Activated gamma-delta T cell (primary cell): ENCODE data around the gene KIZ.

Experiments used
- DNase-seq: peaks from one replicate; lab custom pipeline; 2025; lab: John Stamatoyannopoulos, UW

Gene KIZ

DNA sequence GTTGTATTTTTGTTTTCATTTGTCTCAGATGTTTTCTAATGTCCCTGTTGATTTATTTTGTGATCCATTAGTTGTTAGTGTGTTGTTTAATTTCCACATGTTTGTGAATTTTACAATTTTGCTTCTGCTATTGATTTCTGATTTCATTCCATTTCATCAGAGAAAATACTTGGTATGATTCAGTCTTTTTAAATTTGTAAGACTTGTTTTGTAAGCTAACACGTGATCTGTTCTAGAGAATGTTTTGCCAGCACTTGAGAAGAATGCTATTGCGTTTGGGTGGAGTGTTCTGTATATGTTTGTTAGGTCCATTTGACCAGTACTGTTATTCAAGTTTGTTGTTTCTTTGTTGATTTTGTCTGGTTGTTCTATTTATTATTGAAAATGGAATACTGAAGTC is 53.9 kb downstream of the KIZ start:
- no peak for DNase-seq

DNA sequence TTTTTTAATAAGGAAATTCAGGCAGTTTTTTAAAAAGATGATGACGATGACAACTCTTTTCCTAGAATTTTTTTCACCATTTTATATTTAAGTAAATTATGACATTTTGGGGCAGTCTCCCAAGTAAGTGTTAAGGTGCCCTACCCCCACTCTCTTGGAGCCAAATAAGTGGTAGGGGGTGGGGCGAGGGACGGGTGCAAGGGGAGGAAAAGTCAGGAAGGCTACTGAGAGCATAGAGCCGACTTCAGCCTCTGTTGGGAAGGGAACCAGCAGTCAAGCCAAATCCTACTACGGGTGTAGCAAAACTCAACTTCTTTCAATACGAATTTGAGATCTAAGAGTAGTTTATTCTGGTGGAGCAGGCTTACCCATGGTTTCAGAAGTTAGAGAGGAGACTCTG is 54.4 kb downstream of the KIZ start:
- no peak for DNase-seq

DNA sequence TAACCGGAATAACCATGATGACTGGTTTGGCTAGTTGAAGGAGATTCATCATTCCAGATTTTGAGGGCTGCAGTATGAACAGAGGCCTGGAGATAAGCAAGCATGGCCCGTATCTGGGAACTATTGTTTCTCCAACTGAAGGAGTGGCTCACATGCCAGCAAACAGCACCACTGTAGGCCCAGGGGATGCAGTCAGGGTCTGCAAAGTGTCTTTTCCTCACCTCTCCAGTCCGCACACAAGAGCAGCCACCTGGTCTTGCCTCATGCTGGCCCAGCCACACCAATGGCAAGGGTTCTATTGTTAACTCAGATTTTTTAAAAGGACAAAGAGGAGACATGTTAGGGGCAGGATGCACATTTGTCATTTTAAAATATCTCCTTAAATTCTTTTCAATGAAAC is 55.1 kb downstream of the KIZ start:
- DNase-seq: no peak

DNA sequence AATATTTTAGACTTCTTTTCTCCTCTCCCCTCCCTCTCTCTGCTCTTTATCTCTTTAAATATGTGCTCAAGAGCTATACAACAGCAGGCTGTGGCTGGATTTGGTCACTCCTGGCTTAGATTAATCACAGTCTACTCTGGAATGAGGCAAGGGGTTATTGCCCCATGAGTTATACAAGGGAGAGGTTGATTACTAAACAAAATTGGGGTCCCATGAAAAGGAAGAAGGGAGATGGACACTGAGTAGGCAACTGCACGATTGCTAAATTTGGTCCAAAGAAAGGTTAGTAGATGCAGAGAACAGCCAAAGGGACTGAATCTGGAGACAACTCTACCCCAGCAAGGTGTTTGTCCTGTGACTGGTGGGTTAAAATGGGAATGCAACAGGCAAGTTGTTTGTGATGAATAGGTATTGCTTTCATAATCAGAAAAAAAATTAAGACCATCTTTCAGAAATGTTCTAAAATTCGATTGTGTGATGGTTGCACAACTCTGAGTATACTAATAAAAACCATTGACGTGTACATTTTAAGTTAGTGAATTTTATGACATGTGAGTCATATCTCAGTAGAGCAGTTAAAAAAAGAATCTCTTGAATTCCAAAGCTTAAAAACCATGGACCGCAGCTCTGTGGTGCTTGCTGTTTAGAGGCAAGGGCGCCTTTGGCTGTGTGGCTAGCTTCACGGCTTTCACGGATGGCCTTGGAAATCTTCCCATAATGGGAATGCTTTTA is 57.1 kb downstream of the KIZ start:
- DNase-seq: no peak

DNA sequence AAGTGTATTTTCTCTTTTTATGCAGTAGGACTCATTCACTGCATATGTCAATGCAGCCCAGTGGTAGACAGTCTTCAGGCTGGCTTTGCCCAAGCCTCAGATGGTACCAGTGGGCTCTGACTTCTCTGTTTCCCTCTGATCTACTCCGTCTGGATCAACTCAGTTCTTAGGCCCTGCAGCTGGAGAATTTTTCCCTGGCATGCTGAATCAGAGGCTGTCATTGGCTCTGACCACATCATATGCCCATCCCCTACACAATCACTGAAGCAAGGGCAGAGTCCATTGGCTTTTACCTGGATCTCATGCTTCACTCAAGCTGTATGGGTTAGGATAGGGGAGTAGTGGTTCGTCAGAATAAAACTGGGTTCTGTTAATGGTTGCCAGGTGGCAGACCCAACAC is 57.8 kb downstream of the KIZ start:
- no peak for DNase-seq

DNA sequence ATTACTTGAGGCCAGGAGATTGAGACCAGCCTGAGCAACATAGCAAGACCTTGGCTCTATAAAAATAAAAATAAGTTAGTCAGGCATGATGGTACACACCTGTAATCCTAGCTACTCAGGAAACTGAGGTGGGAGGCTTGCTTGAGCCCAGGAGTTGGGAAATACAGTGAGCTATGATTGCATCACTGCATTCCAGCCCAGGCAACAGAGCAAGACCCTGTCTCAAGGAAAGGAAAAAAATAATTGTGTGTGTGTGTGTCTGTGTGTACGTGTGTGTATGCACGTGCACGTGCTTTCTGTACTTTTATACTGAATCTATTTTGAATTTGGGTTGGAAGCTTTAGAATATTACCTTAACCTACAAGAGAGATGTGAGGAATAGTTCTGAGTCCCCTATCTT is 58.9 kb downstream of the KIZ start:
- DNase-seq: no peak

DNA sequence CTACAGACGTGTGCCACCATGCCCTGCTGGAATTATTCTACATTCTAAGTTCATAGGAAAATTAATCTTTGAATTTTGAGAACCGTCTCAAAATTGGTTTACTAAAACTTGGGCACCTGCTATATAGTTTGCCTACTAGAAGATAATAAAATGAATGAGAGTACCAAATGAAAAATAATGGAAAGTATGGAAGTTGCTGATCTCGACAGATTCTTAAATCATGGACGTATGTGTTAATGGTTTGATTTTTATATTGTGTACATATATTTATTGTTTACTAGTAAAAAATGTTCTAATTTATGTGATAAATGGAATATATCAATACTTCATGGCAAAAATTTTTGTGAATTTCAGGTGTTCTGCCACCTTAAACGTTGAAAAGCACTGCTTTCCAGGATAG is 60.0 kb downstream of the KIZ start:
- no peak for DNase-seq

DNA sequence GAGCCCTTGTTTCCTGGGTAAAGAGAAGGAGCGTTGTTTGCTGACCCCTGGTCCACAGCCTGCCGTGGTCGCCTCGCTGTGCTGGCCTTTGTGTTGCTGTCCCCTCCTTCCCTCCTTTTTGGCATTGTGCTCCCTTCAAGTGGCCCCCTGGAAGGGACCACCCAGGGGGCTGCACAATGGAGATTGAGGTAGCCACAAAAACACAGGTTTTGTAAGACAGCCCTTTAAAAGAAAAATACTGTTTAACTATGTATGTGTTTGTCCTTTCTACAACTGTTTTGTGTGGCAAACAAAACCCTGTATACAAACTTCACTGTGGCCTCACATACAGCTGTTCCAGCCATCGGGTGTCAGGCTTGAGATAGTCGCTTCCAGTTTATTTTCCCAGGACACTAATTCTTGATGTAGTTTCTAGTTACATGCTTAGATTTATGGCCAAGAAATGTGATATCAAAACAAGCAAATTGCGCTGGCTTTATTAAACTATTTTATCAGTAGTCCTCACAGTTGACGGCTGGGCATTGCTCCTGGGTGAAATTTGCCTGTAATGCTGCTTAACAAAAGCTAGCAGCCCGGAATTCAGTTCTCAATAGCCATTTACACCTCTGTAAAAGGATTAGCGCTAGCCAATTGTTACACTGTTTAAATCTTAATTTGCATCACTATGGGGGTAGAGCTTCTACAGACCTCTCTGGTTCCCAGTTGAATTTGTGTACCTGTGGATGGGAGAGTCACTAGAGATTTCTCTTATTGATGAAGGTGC is 64.1 kb downstream of the KIZ start:
- DNase-seq: no peak

DNA sequence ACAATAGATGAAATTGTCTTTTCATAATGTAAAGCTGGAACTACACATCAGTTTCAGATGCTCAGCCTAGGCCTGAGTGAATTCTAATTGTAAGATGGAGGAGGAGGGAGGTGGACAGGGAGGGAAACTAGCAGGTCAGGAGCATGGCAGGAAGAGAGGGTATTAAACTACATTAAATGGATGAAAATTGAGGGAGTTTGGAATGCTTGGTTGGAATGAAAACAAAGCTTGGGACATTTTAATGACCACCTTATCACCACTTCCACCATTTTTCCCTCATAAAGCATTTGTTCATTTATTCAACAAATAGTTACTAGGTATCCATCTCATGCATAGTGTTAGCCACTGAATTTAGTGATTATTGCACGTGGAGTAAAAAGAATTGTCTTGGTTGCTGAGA is 65.0 kb downstream of the KIZ start:
- DNase-seq: no peak

DNA sequence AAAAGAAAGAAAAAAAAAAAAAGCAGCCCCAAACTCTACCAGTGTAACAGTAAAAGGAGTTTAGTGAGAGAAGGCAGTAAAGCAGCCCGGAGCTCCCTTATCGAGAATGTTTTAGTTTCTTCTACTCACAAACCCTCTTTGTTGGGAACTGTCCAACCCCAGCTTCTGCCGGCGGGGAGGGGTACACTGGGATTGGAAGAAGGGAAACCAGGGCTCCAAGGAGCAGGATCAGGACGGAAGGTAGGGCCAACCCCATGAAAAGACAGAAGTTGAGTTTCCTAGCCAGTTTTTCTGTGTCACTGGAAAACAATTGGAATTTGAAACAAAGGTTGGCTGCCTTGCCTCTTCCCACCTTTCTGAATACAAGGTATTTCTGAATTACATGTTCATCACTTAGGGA is 66.0 kb downstream of the KIZ start:
- DNase-seq: no peak

DNA sequence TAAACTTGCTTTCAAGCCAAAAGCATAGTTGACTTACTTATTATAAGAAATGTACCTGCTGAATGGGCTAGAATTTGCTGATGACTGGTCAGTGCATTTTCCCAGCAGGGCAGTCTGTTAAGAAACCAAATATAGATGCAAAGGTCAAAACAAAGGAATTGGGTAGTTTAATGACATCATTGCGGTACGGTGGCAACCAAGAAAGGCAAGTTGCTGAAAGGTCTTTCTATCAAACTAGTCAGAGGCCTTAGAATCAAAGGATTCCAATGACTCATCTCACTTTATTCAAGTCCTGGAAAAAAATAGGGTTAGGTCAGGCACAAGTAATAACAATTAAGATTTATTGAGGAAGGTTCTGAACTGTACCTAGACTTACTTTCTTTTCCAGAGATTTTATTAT is 76.4 kb downstream of the KIZ start:
- no peak for DNase-seq

DNA sequence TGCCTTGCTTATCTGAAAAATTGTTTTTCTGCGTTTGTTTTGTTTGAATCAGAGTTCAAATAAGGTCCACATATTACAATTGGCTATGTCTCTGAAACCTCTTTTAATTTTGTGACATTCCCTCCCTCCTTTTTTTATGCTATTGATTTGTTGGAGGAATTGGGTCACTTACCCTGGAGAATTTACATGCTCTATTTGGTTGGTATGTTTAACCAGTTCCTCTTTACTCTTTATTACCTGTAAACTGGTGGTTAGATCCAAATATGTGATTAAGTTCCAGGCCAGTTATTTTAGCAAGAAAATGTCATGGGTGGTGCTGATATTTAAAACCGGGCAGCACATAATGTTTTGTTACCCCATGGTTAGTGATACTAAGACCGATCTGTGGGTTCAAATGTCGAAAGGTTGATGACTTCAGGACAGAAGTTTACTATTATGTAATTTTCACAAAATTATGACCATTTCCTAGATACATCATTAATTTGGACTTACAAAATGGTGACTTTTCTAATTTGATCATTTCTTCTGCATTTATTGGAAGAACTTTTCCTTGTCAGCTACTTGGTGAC is 77.3 kb downstream of the KIZ start:
- DNase-seq: no peak

DNA sequence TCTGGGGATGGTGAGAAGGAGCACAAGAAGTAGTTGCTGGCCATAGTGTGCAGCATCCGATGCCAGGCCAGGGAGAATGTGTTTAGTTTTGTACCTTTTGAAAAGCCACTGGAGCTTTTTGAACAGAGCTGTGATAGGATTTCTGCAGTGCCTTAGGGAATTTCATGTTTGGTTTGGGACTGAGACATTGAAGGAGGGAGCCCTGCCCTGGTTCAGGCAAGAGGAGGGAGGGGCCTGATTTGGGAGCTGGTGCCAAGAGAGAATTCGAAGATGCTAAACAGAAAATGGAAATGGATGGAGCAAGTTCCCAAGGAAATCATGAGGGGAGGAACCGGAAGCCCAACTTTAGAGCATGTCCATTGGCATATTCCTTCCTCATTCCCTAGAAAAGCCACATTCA is 80.7 kb downstream of the KIZ start:
- DNase-seq: no peak

DNA sequence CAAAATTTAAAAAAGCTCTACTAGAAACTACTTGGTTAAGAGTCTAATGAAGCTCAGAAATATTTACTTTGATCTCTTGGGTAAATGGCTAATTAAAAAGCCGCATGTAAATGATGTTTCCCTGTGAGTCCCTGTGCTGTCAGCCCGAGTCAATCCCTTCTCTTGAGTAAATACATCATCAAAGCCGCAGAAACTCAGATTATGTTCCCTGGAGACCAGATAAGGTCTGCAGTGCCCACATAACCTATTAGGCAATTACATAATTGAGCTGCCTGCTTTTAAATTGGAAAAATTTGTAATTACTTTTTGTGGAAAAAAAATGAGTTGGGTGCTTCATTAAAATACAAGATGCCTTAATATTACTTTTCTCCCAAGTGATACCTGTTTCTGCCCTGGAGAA is 83.1 kb downstream of the KIZ start:
- DNase-seq: no peak

DNA sequence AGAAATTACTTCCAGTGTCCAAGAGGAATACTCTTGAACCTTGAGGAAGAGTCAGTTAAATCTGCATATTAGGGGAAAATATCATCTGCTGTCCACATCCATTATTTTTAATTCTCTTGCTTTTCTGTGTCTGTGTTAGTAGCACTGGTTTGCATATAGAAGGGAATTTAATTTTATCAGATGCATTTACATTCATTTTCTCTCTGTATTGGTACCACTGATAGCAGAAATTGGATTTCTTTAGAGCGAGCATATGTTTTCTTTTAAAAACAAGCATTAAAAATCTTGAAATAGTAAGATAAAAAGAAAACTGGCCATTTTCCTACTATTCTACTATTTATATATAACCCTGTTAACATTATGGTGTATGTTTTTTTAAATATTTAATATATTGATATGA is 83.8 kb downstream of the KIZ start:
- DNase-seq: no peak

DNA sequence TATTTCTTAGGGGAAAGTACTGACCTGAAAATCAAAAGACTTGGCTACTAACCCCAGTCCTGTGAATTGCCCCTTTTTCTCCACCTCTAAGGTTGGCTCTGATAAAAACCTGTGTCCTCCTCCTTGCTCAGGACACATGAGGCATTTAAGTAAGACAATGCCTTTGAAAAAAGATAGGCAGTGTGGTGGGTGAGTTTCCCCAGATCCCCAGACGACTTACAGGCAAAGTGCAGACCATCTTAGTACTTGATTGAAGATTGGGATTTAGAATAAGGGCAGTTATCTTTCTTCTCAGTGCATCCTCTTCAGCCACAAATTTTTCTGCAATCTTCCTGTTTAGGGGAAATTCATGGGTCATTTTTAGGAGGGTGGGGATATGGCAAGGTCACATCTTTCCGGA is 87.8 kb downstream of the KIZ start:
- no peak for DNase-seq

DNA sequence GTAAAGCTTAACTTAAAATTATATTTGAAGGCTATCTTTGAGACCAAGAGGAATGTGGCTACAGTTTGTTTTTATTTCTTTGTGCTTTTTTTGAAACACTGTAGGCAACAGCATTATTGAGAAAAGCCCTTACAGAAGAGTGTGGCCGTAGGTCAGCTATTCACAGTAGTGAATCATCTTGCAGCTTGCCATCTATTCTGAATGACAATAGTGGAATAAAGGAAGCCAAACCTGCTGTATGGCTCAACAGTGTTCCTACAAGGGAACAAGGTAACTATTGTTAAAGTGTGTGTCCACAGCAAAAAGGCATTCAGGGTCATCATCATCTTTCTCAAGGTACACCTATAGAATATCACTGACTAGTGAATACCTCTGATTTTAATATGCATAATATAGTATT is 88.5 kb downstream of the KIZ start:
- DNase-seq: no peak

DNA sequence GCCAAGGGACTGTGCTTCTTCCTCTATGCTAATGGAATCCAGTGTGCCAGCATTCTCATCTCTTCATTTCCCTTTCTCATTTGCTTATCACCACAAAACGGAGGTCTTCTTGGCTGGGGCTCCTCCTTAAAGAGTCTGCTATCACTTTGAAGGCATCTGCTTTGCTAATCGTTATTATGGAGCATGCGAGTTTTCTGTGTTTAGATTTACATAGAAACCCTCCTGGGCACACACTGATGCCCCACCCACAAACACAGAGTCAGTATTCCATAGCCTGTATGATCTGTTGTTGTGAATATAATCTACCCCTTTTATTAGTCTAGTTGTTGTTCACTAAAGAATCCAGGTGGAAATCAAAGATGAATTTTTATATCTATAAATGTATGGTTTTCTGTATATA is 93.8 kb downstream of the KIZ start:
- DNase-seq: no peak

DNA sequence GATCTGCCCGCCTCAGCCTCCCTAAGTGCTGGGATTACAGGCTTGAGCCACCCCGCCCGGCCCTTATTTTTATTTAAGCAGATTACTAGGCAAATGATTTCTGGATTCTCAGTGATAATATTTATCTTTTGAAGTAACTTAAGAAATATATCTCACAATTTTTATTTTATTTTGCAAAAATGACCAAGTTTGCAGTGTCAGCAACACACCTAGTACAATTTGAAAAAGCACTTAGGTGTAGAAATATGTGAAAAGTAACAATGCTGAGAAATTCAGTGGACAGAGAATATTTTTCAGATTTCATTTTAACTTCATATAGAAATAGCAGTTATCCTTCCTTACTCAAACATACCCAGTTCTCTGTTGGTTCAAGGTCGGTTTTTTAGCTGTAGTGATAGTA is 98.3 kb downstream of the KIZ start:
- no peak for DNase-seq

DNA sequence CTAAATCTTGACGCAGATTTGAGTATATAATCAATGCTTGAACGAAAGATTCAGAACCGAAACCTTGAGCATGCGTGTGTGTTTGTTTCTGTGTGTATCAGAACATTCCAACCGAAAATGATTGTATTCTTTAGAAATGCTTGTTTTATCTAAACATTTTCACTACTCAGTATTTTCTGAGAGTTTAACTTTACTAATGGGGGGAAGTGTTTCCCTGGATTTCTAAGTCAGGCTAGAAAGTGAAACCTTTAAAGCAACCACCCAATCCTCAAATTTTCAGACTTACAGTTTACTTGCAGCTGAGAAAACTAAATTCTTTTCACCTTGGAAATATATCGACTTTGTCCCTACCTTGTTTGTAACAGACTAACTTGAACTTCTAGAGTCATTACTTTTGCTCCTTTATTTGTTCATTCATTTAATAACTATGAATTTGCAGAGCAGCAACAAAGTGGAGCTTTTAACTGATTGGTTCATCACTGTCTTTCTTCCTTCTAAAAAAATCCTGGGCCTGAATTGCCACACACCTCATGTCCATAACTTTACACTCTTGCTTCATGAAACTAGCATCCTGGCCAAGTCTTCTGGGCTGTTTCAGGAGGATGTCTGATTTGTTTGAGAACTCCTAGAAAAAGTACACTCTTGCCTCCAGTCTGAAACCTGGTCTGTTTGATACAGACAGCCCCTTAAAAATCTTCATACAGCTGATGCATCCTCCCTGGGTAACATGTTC is 99.5 kb downstream of the KIZ start:
- DNase-seq: no peak

DNA sequence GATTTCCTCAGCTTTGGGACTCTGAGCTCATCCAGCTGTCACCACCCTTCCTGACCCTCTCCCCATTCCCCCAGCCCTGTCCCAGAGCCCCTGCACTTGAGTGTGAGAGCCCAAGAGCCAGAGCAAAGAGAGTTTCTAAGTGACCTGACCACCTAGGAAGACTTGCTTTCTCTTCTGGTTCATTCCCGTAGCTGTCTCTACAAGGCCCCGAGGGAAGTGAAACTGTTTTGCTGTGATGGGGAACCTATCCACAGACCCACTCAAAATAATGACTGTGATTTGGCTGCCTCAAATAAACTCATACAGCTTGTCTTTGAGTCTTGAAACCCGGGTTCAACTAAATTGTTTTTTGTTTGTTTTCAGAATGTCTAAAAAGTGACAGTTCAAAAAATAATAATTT is 102.6 kb downstream of the KIZ start:
- DNase-seq: no peak

DNA sequence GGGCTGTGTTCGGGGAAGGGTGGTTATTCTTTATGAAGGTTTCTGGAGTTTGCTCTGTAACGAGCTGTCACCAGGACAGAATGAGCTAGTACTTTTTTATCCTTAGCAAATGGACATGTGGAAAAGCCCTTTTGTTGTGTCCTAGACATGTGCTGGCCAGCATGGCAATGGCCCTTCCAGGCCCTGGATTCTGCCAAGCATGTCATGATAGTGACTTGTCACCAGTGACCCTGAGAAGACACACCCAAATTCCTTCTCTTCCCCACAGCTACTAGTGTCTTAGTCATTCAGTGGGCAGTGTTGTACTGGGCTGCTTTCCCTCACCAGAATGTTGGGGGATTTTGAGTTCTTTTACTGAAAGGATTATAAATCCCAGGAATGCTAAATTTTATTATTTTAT is 103.3 kb downstream of the KIZ start:
- no peak for DNase-seq

DNA sequence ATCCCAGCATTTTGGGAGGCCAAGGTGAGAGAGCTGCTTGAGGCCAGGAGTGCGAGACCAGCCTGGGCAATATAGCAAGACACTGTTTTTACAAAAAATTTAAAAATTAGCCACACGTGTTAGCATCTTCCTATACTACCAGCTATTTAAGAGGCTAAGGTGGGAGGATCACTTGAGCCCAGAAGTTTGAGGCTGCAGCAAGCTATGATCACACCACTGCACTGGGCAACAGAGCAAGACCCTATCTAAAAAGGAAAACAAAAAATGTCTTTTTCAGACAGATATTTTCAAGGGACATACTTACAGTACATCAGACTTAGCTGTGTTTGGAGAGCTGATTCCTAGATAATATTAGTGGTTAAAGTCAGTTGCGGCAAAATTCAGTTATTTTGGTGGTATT is 104.3 kb downstream of the KIZ start:
- no peak for DNase-seq
